ENCODE results near the gene CSTPP1. TPM values are rescaled to one million over a fixed set of nuclear protein-coding genes. Genes with fewer than 3 reads are reported as not detected.
"Not testable (repeated sequence)": the region's sequence is repeated elsewhere in the genome, so short reads cannot be mapped to it uniquely, and the experiment has no call there.

CSTPP1 gene
- total and polyA plus RNA-seq, 5 donors from 2014 or later: 15.1 to 18.3 (median 15.5) TPM

GRCh38 chr11:47098223-47098622 is 161.7 kb downstream of the CSTPP1 start:
- H3K9me3 ChIP-seq (ENCODE audit: control insufficient read depth in 2 of 2, low read length in 2 of 2); ATAC-seq (ENCODE audit: low read depth in 2 of 2); H3K4me1 ChIP-seq (ENCODE audit: control insufficient read depth, insufficient read depth, low read length, poor library complexity, severe bottlenecking); H3K9me3 Mint-ChIP-seq; H3K27me3 Mint-ChIP-seq; H3K36me3 Mint-ChIP-seq; H3K27me3 ChIP-seq (ENCODE audit: control insufficient read depth, insufficient read depth, low read length); DNase-seq; H3K36me3 ChIP-seq (ENCODE audit: control insufficient read depth, insufficient read depth, low read length); H3K4me1 Mint-ChIP-seq; H3K27ac Mint-ChIP-seq; H3K4me3 Mint-ChIP-seq; H3K4me3 ChIP-seq (ENCODE audit: low read depth, low read length); H3K27ac ChIP-seq (ENCODE audit: insufficient read depth, low read length, poor library complexity, severe bottlenecking): not testable (repeated sequence)

GRCh38 chr11:47099214-47099917 is 162.8 kb downstream of the CSTPP1 start:
- no peaks in the 10 kb centered on the region for H3K27me3 Mint-ChIP-seq
- H3K4me3 ChIP-seq (ENCODE audit: low read depth, low read length): no peak overlapping the region
- H3K36me3 Mint-ChIP-seq: no peaks in the 10 kb centered on the region
- H3K4me1 Mint-ChIP-seq: no peaks in the 10 kb centered on the region
- no peaks in the 10 kb centered on the region for H3K9me3 ChIP-seq (ENCODE audit: control insufficient read depth in 2 of 2, low read length in 2 of 2)
- ATAC-seq (ENCODE audit: low read depth in 2 of 2) (no peak), DNase-seq (no peak)
- H3K27ac Mint-ChIP-seq: no peak overlapping the region
- H3K36me3 ChIP-seq (ENCODE audit: control insufficient read depth, insufficient read depth, low read length): no peaks in the 10 kb centered on the region
- H3K27me3 ChIP-seq (ENCODE audit: control insufficient read depth, insufficient read depth, low read length): no peaks in the 10 kb centered on the region
- H3K27ac ChIP-seq (ENCODE audit: insufficient read depth, low read length, poor library complexity, severe bottlenecking): no peak overlapping the region
- H3K4me1 ChIP-seq (ENCODE audit: control insufficient read depth, insufficient read depth, low read length, poor library complexity, severe bottlenecking): no peaks in the 10 kb centered on the region
- no peaks in the 10 kb centered on the region for H3K9me3 Mint-ChIP-seq
- H3K4me3 Mint-ChIP-seq: no peak overlapping the region

GRCh38 chr11:47099918-47100315 is 163.4 kb downstream of the CSTPP1 start:
- Mint-ChIP-seq H3K9me3 (no peaks in the 10 kb centered on the region), H3K27ac (no peak overlapping the region), H3K27me3 (no peaks in the 10 kb centered on the region), H3K4me1 (no peaks in the 10 kb centered on the region), H3K4me3 (no peak overlapping the region), H3K36me3 (no peaks in the 10 kb centered on the region)
- Histone ChIP-seq H3K36me3 (ENCODE audit: control insufficient read depth, insufficient read depth, low read length) (no peaks in the 10 kb centered on the region), H3K4me1 (ENCODE audit: control insufficient read depth, insufficient read depth, low read length, poor library complexity, severe bottlenecking) (no peaks in the 10 kb centered on the region), H3K27ac (ENCODE audit: insufficient read depth, low read length, poor library complexity, severe bottlenecking) (no peak overlapping the region), H3K27me3 (ENCODE audit: control insufficient read depth, insufficient read depth, low read length) (no peaks in the 10 kb centered on the region), H3K9me3 (ENCODE audit: control insufficient read depth in 2 of 2, low read length in 2 of 2) (no peaks in the 10 kb centered on the region), H3K4me3 (ENCODE audit: low read depth, low read length) (no peak overlapping the region)
- ATAC-seq (ENCODE audit: low read depth in 2 of 2): no peak
- no peak for DNase-seq

GRCh38 chr11:47101406-47101805 is 164.8 kb downstream of the CSTPP1 start:
- Histone ChIP-seq H3K4me3 (ENCODE audit: low read depth, low read length) (no peak overlapping the region), H3K36me3 (ENCODE audit: control insufficient read depth, insufficient read depth, low read length) (no peaks in the 10 kb centered on the region), H3K4me1 (ENCODE audit: control insufficient read depth, insufficient read depth, low read length, poor library complexity, severe bottlenecking) (no peaks in the 10 kb centered on the region), H3K27me3 (ENCODE audit: control insufficient read depth, insufficient read depth, low read length) (no peaks in the 10 kb centered on the region), H3K9me3 (ENCODE audit: control insufficient read depth in 2 of 2, low read length in 2 of 2) (no peaks in the 10 kb centered on the region), H3K27ac (ENCODE audit: insufficient read depth, low read length, poor library complexity, severe bottlenecking) (no peak overlapping the region)
- Mint-ChIP-seq H3K36me3 (no peaks in the 10 kb centered on the region), H3K27me3 (no peaks in the 10 kb centered on the region), H3K4me1 (no peaks in the 10 kb centered on the region), H3K27ac (no peak overlapping the region), H3K4me3 (no peak overlapping the region), H3K9me3 (no peaks in the 10 kb centered on the region)
- DNase-seq (no peak), ATAC-seq (ENCODE audit: low read depth in 2 of 2) (no peak)

GRCh38 chr11:47104261-47104950 is 167.8 kb downstream of the CSTPP1 start:
- H3K4me3 ChIP-seq (ENCODE audit: low read depth, low read length): no peak overlapping the region
- Mint-ChIP-seq H3K27me3 (no peaks in the 10 kb centered on the region), H3K4me1 (peaks cover 0 to 2% (median 0%) of the 10 kb centered on the region in 4 donors), H3K9me3 (no peaks in the 10 kb centered on the region), H3K27ac (no peak overlapping the region), H3K4me3 (no peak overlapping the region), H3K36me3 (peaks cover 8% of the 10 kb centered on the region)
- H3K36me3 ChIP-seq (ENCODE audit: control insufficient read depth, insufficient read depth, low read length): no peaks in the 10 kb centered on the region
- H3K27ac ChIP-seq (ENCODE audit: insufficient read depth, low read length, poor library complexity, severe bottlenecking): no peak overlapping the region
- no peaks in the 10 kb centered on the region for H3K9me3 ChIP-seq (ENCODE audit: control insufficient read depth in 2 of 2, low read length in 2 of 2)
- DNase-seq: no peak
- no peaks in the 10 kb centered on the region for H3K4me1 ChIP-seq (ENCODE audit: control insufficient read depth, insufficient read depth, low read length, poor library complexity, severe bottlenecking)
- H3K27me3 ChIP-seq (ENCODE audit: control insufficient read depth, insufficient read depth, low read length): no peaks in the 10 kb centered on the region
- no peak for ATAC-seq (ENCODE audit: low read depth in 2 of 2)

- H3K27me3 ChIP-seq (ENCODE audit: control insufficient read depth, insufficient read depth, low read length): no peaks in the 10 kb centered on the region
- Mint-ChIP-seq H3K9me3 (no peaks in the 10 kb centered on the region), H3K4me1 (peaks cover 0 to 2% (median 0%) of the 10 kb centered on the region in 4 donors), H3K4me3 (no peak overlapping the region), H3K27me3 (no peaks in the 10 kb centered on the region), H3K27ac (no peak overlapping the region), H3K36me3 (peaks cover 16% of the 10 kb centered on the region)
- ATAC-seq (ENCODE audit: low read depth in 2 of 2): no peak
- H3K9me3 ChIP-seq (ENCODE audit: control insufficient read depth in 2 of 2, low read length in 2 of 2): no peaks in the 10 kb centered on the region
- no peaks in the 10 kb centered on the region for H3K36me3 ChIP-seq (ENCODE audit: control insufficient read depth, insufficient read depth, low read length)
- H3K4me1 ChIP-seq (ENCODE audit: control insufficient read depth, insufficient read depth, low read length, poor library complexity, severe bottlenecking): no peaks in the 10 kb centered on the region
- H3K27ac ChIP-seq (ENCODE audit: insufficient read depth, low read length, poor library complexity, severe bottlenecking): no peak overlapping the region
- DNase-seq: no peak
- H3K4me3 ChIP-seq (ENCODE audit: low read depth, low read length): no peak overlapping the region
Measured at GRCh38 chr11:47105541-47105940, 169.0 kb downstream of the CSTPP1 start.

GRCh38 chr11:47105974-47106373 is 169.4 kb downstream of the CSTPP1 start:
- peak overlapping the region in 1 of 3 donors; percentile 29 for H3K27ac Mint-ChIP-seq
- Histone ChIP-seq H3K9me3 (ENCODE audit: control insufficient read depth in 2 of 2, low read length in 2 of 2) (no peaks in the 10 kb centered on the region), H3K4me1 (ENCODE audit: control insufficient read depth, insufficient read depth, low read length, poor library complexity, severe bottlenecking) (no peaks in the 10 kb centered on the region), H3K27ac (ENCODE audit: insufficient read depth, low read length, poor library complexity, severe bottlenecking) (no peak overlapping the region), H3K4me3 (ENCODE audit: low read depth, low read length) (no peak overlapping the region), H3K36me3 (ENCODE audit: control insufficient read depth, insufficient read depth, low read length) (no peaks in the 10 kb centered on the region), H3K27me3 (ENCODE audit: control insufficient read depth, insufficient read depth, low read length) (no peaks in the 10 kb centered on the region)
- no peaks in the 10 kb centered on the region for H3K27me3 Mint-ChIP-seq
- no peak for ATAC-seq (ENCODE audit: low read depth in 2 of 2)
- H3K4me1 Mint-ChIP-seq: peaks cover 0 to 2% (median 0%) of the 10 kb centered on the region in 4 donors
- no peak for DNase-seq
- H3K4me3 Mint-ChIP-seq: no peak overlapping the region
- peaks cover 16% of the 10 kb centered on the region for H3K36me3 Mint-ChIP-seq
- no peaks in the 10 kb centered on the region for H3K9me3 Mint-ChIP-seq
